Neural progenitor cell (in vitro differentiated cells): Measurements from ENCODE around the gene GFRA4. TPM values are rescaled to one million over a fixed set of nuclear protein-coding genes. Genes with fewer than 3 reads are reported as not detected.

Experiments
- DNase-seq: peaks from one replicate; pipeline ENCODE4 v3.0.0-alpha.2; 2016; ENCODE audit warnings: low spot score
- H2AFZ ChIP-seq: fragments of 200-600 bp; sonication (generic); replicated peaks from 2 replicates; pipeline ENCODE4 v1.6.1; 2016; ENCODE audit warnings: antibody characterized with exemption
- H3F3A ChIP-seq: fragments of 200-600 bp; sonication (generic); 2 replicates; pipeline ENCODE4 v1.6.1; 2016; ENCODE audit warnings: antibody characterized with exemption, low read depth
- H3K27ac ChIP-seq: fragments of 200-600 bp; sonication (generic); 2 replicates; pipeline ENCODE4 v1.5.1; 2016; ENCODE audit warnings: mild to moderate bottlenecking
- H3K27me3 ChIP-seq: fragments of 200-600 bp; sonication (generic); 2 replicates; pipeline ENCODE4 v1.6.1; 2016; ENCODE audit warnings: mild to moderate bottlenecking, moderate library complexity
- H3K36me3 ChIP-seq: fragments of 200-600 bp; sonication (generic); 2 replicates; pipeline ENCODE4 v1.5.1; 2016
- H3K4me1 ChIP-seq: fragments of 200-600 bp; sonication (generic); 2 replicates; pipeline ENCODE4 v1.6.1; 2016; ENCODE audit warnings: mixed run types
- H3K4me2 ChIP-seq: fragments of 200-600 bp; sonication (generic); 2 replicates; pipeline ENCODE4 v1.6.1; 2016
- H3K4me3 ChIP-seq: fragments of 200-600 bp; sonication (generic); 2 replicates; pipeline ENCODE4 v1.5.1; 2016
- H3K79me2 ChIP-seq: fragments of 200-600 bp; sonication (generic); 2 replicates; pipeline ENCODE4 v1.6.1; 2016; ENCODE audit warnings: low read depth
- H3K9ac ChIP-seq: fragments of 200-600 bp; sonication (generic); 2 replicates; pipeline ENCODE4 v1.6.1; 2016
- H3K9me3 ChIP-seq: fragments of 200-600 bp; sonication (generic); 2 replicates; pipeline ENCODE4 v1.5.1; 2016; ENCODE audit warnings: low read depth
- H4K20me1 ChIP-seq: fragments of 200-600 bp; sonication (generic); 2 replicates; pipeline ENCODE4 v1.6.1; 2016; ENCODE audit warnings: low read depth
- H3K27ac Mint-ChIP-seq: 3 replicates; pipeline ENCODE4 v1.8.0; 2021; ENCODE audit warnings: mixed read lengths
- H3K27me3 Mint-ChIP-seq: 2 replicates; pipeline ENCODE4 v1.8.0; 2022; ENCODE audit warnings: low read depth, mild to moderate bottlenecking, inconsistent platforms, moderate library complexity, mixed read lengths; ENCODE audit not compliant: insufficient read depth
- H3K36me3 Mint-ChIP-seq: 3 replicates; pipeline ENCODE4 v1.8.0; 2021; ENCODE audit warnings: mixed read lengths
- H3K4me1 Mint-ChIP-seq: 3 replicates; pipeline ENCODE4 v1.8.0; 2021; ENCODE audit warnings: mixed read lengths
- H3K4me3 Mint-ChIP-seq: 3 replicates; pipeline ENCODE4 v1.8.0; 2021; ENCODE audit warnings: mild to moderate bottlenecking, moderate library complexity, mixed read lengths
- H3K9me3 Mint-ChIP-seq: 3 replicates; pipeline ENCODE4 v1.8.0; 2020; ENCODE audit warnings: mixed read lengths
- CTCF ChIP-seq: fragments of 200-600 bp; sonication (generic); IDR thresholded peaks from 2 replicates; pipeline ENCODE4 v1.5.1; 2017; ENCODE audit warnings: antibody characterized with exemption, mild to moderate bottlenecking
- EZH2 ChIP-seq: fragments of 200-600 bp; sonication (generic); IDR thresholded peaks from 2 replicates; pipeline ENCODE4 v1.6.1; 2017; ENCODE audit warnings: antibody characterized with exemption, mild to moderate bottlenecking, moderate library complexity
- EZH2phosphoT487 ChIP-seq: fragments of 200-600 bp; sonication (generic); IDR thresholded peaks from 2 replicates; pipeline ENCODE4 v1.6.1; 2017; ENCODE audit warnings: antibody characterized with exemption
- total RNA-seq: library from RNA; depleted of rRNA; stranded (reverse); fragments of >200 nt; gene quantifications from 2 replicates; pipeline ENCODE4 v1.2.3, GENCODE V29; 2015; ENCODE audit warnings: low replicate concordance

GFRA4 gene
- total RNA-seq, 1 donor from 2014 or later: not detected

- H3K4me1 Mint-ChIP-seq: peaks cover 12% of the 10 kb centered on the region
- no peak overlapping the region for H3K4me3 Mint-ChIP-seq
- Histone ChIP-seq H3K9ac (no peak overlapping the region), H3K9me3 (no peaks in the 10 kb centered on the region), H3K4me1 (peaks cover 11% of the 10 kb centered on the region), H3K4me2 (no peak overlapping the region), H3K36me3 (no peaks in the 10 kb centered on the region), H3K79me2 (no peaks in the 10 kb centered on the region), H3K4me3 (no peak overlapping the region), H2AFZ (no peak overlapping the region), H3F3A (peaks cover 4% of the 10 kb centered on the region), H3K27me3 (no peaks in the 10 kb centered on the region), H4K20me1 (no peaks in the 10 kb centered on the region), H3K27ac (no peak overlapping the region)
- peaks cover 2% of the 10 kb centered on the region for H3K36me3 Mint-ChIP-seq
- DNase-seq: no peak
- H3K9me3 Mint-ChIP-seq: no peaks in the 10 kb centered on the region
- TF ChIP-seq CTCF (no peak), EZH2phosphoT487 (no peak), EZH2 (no peak)
- no peaks in the 10 kb centered on the region for H3K27me3 Mint-ChIP-seq
- H3K27ac Mint-ChIP-seq: no peak overlapping the region
These were observed 48.7 kb downstream of the GFRA4 start for GRCh38 chr20:3614466-3614865.

- Histone ChIP-seq H3K36me3 (no peaks in the 10 kb centered on the region), H3K4me1 (peaks cover 6% of the 10 kb centered on the region), H3K27me3 (no peaks in the 10 kb centered on the region), H4K20me1 (no peaks in the 10 kb centered on the region), H3K9ac (no peak overlapping the region), H3K79me2 (no peaks in the 10 kb centered on the region), H3K27ac (no peak overlapping the region), H3K4me3 (no peak overlapping the region), H2AFZ (no peak overlapping the region), H3K9me3 (no peaks in the 10 kb centered on the region), H3F3A (no peaks in the 10 kb centered on the region), H3K4me2 (no peak overlapping the region)
- Mint-ChIP-seq H3K4me1 (peaks cover 9% of the 10 kb centered on the region), H3K27me3 (no peaks in the 10 kb centered on the region), H3K27ac (no peak overlapping the region), H3K36me3 (peaks cover 3% of the 10 kb centered on the region), H3K4me3 (no peak overlapping the region), H3K9me3 (no peaks in the 10 kb centered on the region)
- peak; percentile 7 for DNase-seq
- no peak for TF ChIP-seq EZH2
- TF ChIP-seq EZH2phosphoT487: no peak
- TF ChIP-seq CTCF: no peak
These were observed 49.3 kb downstream of the GFRA4 start for GRCh38 chr20:3613821-3614440.

- Mint-ChIP-seq H3K36me3 (peaks cover 3% of the 10 kb centered on the region), H3K9me3 (no peaks in the 10 kb centered on the region), H3K27ac (peak overlapping the region; percentile 24), H3K4me1 (peaks cover 8% of the 10 kb centered on the region), H3K27me3 (no peaks in the 10 kb centered on the region), H3K4me3 (no peak overlapping the region)
- no peak overlapping the region for H3K27ac ChIP-seq
- TF ChIP-seq CTCF (no peak), EZH2phosphoT487 (no peak), EZH2 (no peak)
- no peaks in the 10 kb centered on the region for H4K20me1 ChIP-seq
- no peak overlapping the region for H2AFZ ChIP-seq
- no peak for DNase-seq
- no peaks in the 10 kb centered on the region for H3K9me3 ChIP-seq
- no peaks in the 10 kb centered on the region for H3K79me2 ChIP-seq
- H3K4me3 ChIP-seq: no peak overlapping the region
- H3K4me2 ChIP-seq: no peak overlapping the region
- H3K36me3 ChIP-seq: no peaks in the 10 kb centered on the region
- H3F3A ChIP-seq: no peaks in the 10 kb centered on the region
- H3K9ac ChIP-seq: no peak overlapping the region
- no peaks in the 10 kb centered on the region for H3K27me3 ChIP-seq
- H3K4me1 ChIP-seq: peaks cover 4% of the 10 kb centered on the region
These were observed 50.2 kb downstream of the GFRA4 start for GRCh38 chr20:3612795-3613572.
